Measurements from ENCODE around the gene TRAFD1.
A peak's percentile ranks its signal among the peaks of the same experiment; 100 is the strongest.
"Not testable (repeated sequence)": the region's sequence is repeated elsewhere in the genome, so short reads cannot be mapped to it uniquely, and the experiment has no call there.

The TRAFD1 gene

GRCh38 chr12:112125250-112125999, at the start of gene TRAFD1:
TRAFD1 (plus strand) TSS chr12:112125560; CDS start chr12:112130523, 4,963 bp downstream.
- peak; percentile 96 for FAIRE-seq

GRCh38 chr12:112087055-112087850, 38.1 kb upstream of the TRAFD1 start:
- FAIRE-seq = no peak

GRCh38 chr12:112087851-112088250, 37.5 kb upstream of the TRAFD1 start:
- FAIRE-seq = no peak

GRCh38 chr12:112091563-112091962, 33.8 kb upstream of the TRAFD1 start:
- FAIRE-seq = no peak

- no peak for FAIRE-seq
These were observed 29.3 kb upstream of the TRAFD1 start for GRCh38 chr12:112096070-112096469.

- no peak for FAIRE-seq
These were observed 28.7 kb upstream of the TRAFD1 start for GRCh38 chr12:112096667-112097066.

- FAIRE-seq = no peak
These were observed 27.7 kb upstream of the TRAFD1 start for GRCh38 chr12:112097641-112098040.

GRCh38 chr12:112100500-112100899, 24.9 kb upstream of the TRAFD1 start:
- FAIRE-seq = not testable (repeated sequence)

GRCh38 chr12:112102127-112102526, 23.2 kb upstream of the TRAFD1 start:
- no peak for FAIRE-seq

GRCh38 chr12:112102746-112103145, 22.6 kb upstream of the TRAFD1 start:
- not testable (repeated sequence) for FAIRE-seq

- FAIRE-seq = no peak
These were observed 21.4 kb upstream of the TRAFD1 start for GRCh38 chr12:112103758-112104503.

GRCh38 chr12:112105891-112106290, 19.5 kb upstream of the TRAFD1 start:
- no peak for FAIRE-seq

- no peak for FAIRE-seq
These were observed 17.8 kb upstream of the TRAFD1 start for GRCh38 chr12:112107306-112108201.

GRCh38 chr12:112108202-112109079, 16.9 kb upstream of the TRAFD1 start, which contains the start of gene NAA25:
NAA25 (minus strand) TSS chr12:112108783; CDS start chr12:112108773, 10 bp downstream.
- FAIRE-seq = no peak

GRCh38 chr12:112110787-112111662, 14.3 kb upstream of the TRAFD1 start:
- FAIRE-seq = not testable (repeated sequence)

- no peak for FAIRE-seq
These were observed 13.4 kb upstream of the TRAFD1 start for GRCh38 chr12:112111931-112112330.

GRCh38 chr12:112112409-112113133, 12.8 kb upstream of the TRAFD1 start:
- FAIRE-seq = no peak

- no peak for FAIRE-seq
These were observed 9.9 kb upstream of the TRAFD1 start for GRCh38 chr12:112115259-112116045.

All from endometrium (tissue), 2 donors.